Measurements from ENCODE around the gene HSP90AA1.

Gene HSP90AA1

GRCh38 chr14:102063808-102064429, 22.9 kb downstream of the HSP90AA1 start:
- DNase-seq, result no peak

GRCh38 chr14:102063109-102063807, 23.6 kb downstream of the HSP90AA1 start:
- DNase-seq, result peak; percentile 88

GRCh38 chr14:102058961-102059360, 27.9 kb downstream of the HSP90AA1 start:
- DNase-seq, result no peak

- DNase-seq, result no peak
Measured at GRCh38 chr14:102058146-102058545, 28.7 kb downstream of the HSP90AA1 start.

GRCh38 chr14:102057480-102058114, 29.2 kb downstream of the HSP90AA1 start:
- DNase-seq, result no peak

GRCh38 chr14:102056694-102057442, 30.0 kb downstream of the HSP90AA1 start:
- no peak for DNase-seq

GRCh38 chr14:102055181-102055901, 31.5 kb downstream of the HSP90AA1 start:
- DNase-seq, result no peak

GRCh38 chr14:102052522-102052921, 34.3 kb downstream of the HSP90AA1 start:
- DNase-seq, result no peak

- no peak for DNase-seq
Measured at GRCh38 chr14:102050625-102051024, 36.2 kb downstream of the HSP90AA1 start.

- no peak for DNase-seq
Measured at GRCh38 chr14:102050026-102050405, 36.8 kb downstream of the HSP90AA1 start.

- no peak for DNase-seq
Measured at GRCh38 chr14:102049258-102050025, 37.4 kb downstream of the HSP90AA1 start.

GRCh38 chr14:102047808-102048540, 38.9 kb downstream of the HSP90AA1 start:
- no peak for DNase-seq

- DNase-seq, result no peak
Measured at GRCh38 chr14:102046337-102047278, 40.2 kb downstream of the HSP90AA1 start.

- no peak for DNase-seq
Measured at GRCh38 chr14:102044566-102044965, 42.3 kb downstream of the HSP90AA1 start.

GRCh38 chr14:102043251-102044025, 43.4 kb downstream of the HSP90AA1 start:
- no peak for DNase-seq

- DNase-seq, result no peak
Measured at GRCh38 chr14:102042699-102043098, 44.1 kb downstream of the HSP90AA1 start.

- no peak for DNase-seq
Measured at GRCh38 chr14:102040153-102040552, 46.7 kb downstream of the HSP90AA1 start.

GRCh38 chr14:102039157-102039556, 47.7 kb downstream of the HSP90AA1 start:
- DNase-seq, result no peak

GRCh38 chr14:102037686-102038085, 49.2 kb downstream of the HSP90AA1 start:
- no peak for DNase-seq
